H1 (cell line): Measurements from ENCODE around the gene GLS. TPM values are rescaled to one million over a fixed set of nuclear protein-coding genes. Genes with fewer than 3 reads are reported as not detected.

ENCODE experiments used
- CHD2 ChIP-seq: IDR thresholded peaks from 2 replicates; pipeline ENCODE4 v1.6.1; 2012; ENCODE audit warnings: low read length, improper control_type of control experiment
- GTF2F1 ChIP-seq: IDR thresholded peaks from 2 replicates; pipeline ENCODE4 v1.6.1; 2012; ENCODE audit warnings: low read depth, low read length, improper control_type of control experiment, borderline replicate concordance
- JUN ChIP-seq: IDR thresholded peaks from 2 replicates; pipeline ENCODE4 v1.6.1; 2011; ENCODE audit warnings: low read depth, mild to moderate bottlenecking, improper control_type of control experiment, low read length
- polyA plus RNA-seq, 7 experiments: library from polyadenylated mRNA; depleted of rRNA in 3 of 7; stranded (reverse) in 5 of 7; unstranded in 2 of 7; fragments of >200 nt in 5 of 7; fragments of 200-250 nt in 2 of 7; gene quantifications; 1 replicate in 5 of 7; 2 replicates in 1 of 7; 4 replicates in 1 of 7; pipeline versions ENCODE4 v1.2.1 to v1.2.3, GENCODE V29; 2011 to 2013; ENCODE audit warnings: missing spikeins in 2 of 7, mixed read lengths in 2 of 7
- total RNA-seq: library from RNA; stranded (reverse); fragmentation: NEBNext Ultra II Directional; extraction: Animal tissue kit (Norgen Biotek cat#: 25700); gene quantifications from 2 replicates; pipeline ENCODE4 v1.2.1, GENCODE V29; 2021

Gene GLS
- total and polyA plus RNA-seq, 2 of the 8 experiments (the other 6 are each of a cell fraction or from before 2014, with no cell fraction given) = 15.7 to 89.8 TPM

DNA sequence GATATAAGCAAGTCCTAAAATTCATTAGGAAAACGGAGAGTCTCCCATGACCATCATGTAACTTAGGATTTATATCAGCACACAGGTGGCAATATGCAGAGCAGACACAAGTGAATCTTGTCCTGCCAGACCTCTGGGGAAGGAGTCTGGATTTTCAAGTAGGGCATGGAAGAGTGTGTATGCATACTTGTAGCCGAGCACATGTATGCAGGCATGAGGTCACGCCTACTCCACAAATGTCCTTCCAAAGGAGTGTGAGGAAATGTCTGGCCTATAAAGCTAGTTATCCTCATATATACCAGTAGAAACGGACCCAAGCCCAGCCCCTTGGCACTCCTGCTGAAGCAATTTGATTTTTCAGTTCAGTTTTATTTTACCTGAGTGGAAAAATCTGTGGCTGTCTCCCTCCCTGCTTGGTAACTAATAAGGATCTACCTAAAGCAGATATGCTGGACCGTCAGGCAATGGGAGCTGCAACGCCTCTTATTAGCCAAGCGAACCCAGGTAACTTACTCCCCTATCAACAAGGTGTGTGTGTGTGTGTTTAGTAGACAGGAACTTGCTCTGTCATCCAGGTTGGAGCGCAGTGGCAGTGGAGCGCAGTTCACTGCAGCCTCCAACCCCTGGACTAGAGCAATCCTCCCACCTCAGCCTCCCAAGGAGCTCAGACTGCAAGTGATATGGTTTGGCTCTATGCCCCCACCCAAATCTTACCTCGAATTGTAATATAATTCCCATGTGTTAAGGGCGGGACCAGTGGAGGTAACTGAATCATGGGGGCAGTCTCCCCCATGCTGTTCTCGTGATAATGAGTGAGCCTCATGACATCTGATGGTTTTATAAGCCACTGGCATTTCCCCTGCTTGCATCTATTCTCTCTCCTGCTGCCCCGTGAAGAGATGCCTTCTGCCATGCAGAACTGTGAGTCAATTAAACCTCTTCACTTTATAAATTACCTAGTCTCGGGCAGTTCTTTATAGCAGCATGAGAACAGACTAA is 130.6 kb downstream of the GLS start (continued):
- TF ChIP-seq CHD2 = no peak
- TF ChIP-seq GTF2F1 = no peak
- no peak for TF ChIP-seq JUN
- TF ChIP-seq, all 59 proteins: peak for 0
